OCI-LY7 (cell line): ENCODE results near the gene TNFRSF9.

Source experiments
- EZH2phosphoT487 ChIP-seq: fragments of 200-600 bp; sonication (generic); IDR thresholded peaks from 2 replicates; pipeline ENCODE4 v1.6.1; 2018; ENCODE audit warnings: low read depth, borderline replicate concordance, mild to moderate bottlenecking, mixed run types, antibody characterized with exemption, low read length, moderate library complexity, mixed read lengths
- TF ChIP-seq, protein P1 (sequence below): fragments of 200-600 bp; sonication (generic); conservative IDR thresholded peaks from 2 replicates; pipeline ENCODE4 v1.5.1; 2014; ENCODE audit warnings: mild to moderate bottlenecking, antibody characterized with exemption, low read length, moderate library complexity, mixed read lengths

DNA sequence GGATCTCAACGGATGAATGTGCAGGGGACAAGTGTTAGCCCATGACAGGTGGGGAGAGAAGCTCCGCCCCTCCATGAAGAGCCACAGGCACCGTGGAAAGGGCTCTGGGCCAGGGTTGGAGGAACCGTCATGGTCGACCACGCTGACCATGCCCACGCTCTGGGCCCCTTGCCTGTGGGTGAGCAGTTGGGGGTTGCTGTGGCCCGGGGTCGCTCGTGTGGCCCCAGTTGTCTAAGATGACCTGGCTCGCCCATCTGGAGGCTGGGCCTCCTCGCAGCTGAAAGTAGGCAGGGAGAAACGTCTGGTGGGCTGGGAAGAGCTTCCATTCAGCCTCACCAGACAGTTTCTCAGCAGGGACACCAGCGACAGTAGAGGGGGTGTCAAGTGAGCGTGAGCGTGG lies 74.7 kb downstream of the TNFRSF9 start:
- TF ChIP-seq, protein P1, sequence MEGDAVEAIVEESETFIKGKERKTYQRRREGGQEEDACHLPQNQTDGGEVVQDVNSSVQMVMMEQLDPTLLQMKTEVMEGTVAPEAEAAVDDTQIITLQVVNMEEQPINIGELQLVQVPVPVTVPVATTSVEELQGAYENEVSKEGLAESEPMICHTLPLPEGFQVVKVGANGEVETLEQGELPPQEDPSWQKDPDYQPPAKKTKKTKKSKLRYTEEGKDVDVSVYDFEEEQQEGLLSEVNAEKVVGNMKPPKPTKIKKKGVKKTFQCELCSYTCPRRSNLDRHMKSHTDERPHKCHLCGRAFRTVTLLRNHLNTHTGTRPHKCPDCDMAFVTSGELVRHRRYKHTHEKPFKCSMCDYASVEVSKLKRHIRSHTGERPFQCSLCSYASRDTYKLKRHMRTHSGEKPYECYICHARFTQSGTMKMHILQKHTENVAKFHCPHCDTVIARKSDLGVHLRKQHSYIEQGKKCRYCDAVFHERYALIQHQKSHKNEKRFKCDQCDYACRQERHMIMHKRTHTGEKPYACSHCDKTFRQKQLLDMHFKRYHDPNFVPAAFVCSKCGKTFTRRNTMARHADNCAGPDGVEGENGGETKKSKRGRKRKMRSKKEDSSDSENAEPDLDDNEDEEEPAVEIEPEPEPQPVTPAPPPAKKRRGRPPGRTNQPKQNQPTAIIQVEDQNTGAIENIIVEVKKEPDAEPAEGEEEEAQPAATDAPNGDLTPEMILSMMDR = no peak
- TF ChIP-seq EZH2phosphoT487 = no peak
